GM10248 (cell line): ENCODE results near the gene RBL1.
A peak's percentile ranks its signal among the peaks of the same experiment; 100 is the strongest.

Source experiments
- CTCF ChIA-PET: fragments of 300-600 bp; sonication (Branson Sonifier 250); formaldehyde crosslinking; extraction: SDS; loops from one replicate; lab custom pipeline; 2021; ENCODE audit warnings: antibody characterized with exemption; lab: Yijun Ruan, JAX
- POLR2A ChIA-PET: fragments of 350-650 bp; sonication (Branson Sonifier 250); formaldehyde crosslinking; extraction: SDS; loops from one replicate; lab custom pipeline; 2020; ENCODE audit warnings: antibody characterized with exemption; lab: Yijun Ruan, JAX
- DNase-seq: peaks from one replicate; pipeline ENCODE4 v3.0.0; 2012; ENCODE audit errors: extremely low spot score
- TF ChIP-seq, protein P1 (sequence below): IDR thresholded peaks from 2 replicates; pipeline ENCODE4 v1.5.1; 2012; ENCODE audit warnings: mild to moderate bottlenecking, low read depth; ENCODE audit errors: extremely low read depth, missing control alignments, control extremely low read depth

RBL1 gene

DNA sequence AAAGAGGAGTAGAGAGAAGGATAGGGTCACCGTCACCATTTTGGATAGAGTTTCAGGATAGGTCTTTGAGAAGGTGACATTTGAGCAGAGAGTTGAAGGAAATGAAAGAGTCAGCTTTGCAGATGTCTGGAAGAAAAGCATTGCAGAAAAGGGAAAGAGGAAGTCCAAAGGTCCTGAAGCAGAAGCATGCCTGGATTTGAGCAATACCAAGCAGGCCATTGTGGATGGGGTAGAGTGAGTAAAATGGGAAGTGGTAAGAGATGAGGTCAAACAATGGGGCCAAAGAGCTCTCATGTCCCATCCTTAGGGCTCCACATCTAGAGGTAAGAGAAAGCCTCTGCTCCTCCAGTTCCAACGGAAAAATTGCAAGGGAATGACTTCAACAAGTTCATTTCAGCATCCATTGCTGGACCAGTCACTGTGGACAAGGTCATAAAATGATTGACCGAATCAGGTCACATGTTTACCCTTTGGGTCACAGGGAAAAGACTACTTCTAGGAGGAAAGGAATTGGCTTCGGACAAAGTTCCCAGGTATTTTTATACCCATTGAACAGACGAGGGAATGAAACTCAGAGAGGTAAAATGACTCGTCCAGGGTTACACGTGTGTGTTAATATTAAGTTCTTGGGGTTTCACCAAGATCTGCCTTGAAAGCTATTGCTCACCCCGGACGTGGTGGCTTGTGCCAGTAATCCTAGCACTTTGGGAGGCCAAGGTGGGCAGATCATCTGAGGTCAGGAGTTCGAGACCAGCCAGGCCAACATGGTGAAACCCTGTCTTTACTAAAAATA lies 137.7 kb downstream of the RBL1 start:
- ChIA-PET CTCF (no interaction called here), POLR2A (no interaction called here)
- TF ChIP-seq, protein P1, sequence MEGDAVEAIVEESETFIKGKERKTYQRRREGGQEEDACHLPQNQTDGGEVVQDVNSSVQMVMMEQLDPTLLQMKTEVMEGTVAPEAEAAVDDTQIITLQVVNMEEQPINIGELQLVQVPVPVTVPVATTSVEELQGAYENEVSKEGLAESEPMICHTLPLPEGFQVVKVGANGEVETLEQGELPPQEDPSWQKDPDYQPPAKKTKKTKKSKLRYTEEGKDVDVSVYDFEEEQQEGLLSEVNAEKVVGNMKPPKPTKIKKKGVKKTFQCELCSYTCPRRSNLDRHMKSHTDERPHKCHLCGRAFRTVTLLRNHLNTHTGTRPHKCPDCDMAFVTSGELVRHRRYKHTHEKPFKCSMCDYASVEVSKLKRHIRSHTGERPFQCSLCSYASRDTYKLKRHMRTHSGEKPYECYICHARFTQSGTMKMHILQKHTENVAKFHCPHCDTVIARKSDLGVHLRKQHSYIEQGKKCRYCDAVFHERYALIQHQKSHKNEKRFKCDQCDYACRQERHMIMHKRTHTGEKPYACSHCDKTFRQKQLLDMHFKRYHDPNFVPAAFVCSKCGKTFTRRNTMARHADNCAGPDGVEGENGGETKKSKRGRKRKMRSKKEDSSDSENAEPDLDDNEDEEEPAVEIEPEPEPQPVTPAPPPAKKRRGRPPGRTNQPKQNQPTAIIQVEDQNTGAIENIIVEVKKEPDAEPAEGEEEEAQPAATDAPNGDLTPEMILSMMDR: no peak
- DNase-seq: no peak

DNA sequence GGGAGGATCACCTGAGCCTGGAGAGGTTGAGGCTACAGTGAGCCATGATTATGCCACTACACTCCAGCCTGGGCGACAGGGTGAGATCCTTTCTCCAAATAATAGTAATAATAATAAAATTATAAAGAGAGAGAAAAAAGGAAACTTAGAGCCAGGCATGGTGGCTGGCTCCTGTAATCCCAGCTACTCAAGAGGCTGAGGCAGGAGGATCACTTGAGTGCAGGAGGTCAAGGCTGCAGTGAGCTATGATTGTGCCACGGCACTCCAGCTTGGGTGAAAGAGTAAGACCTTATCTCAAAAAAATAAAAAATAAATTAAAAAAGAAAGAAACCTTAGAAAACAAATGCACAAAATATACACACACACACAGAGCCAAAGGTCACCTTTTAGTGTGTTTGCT lies 139.1 kb downstream of the RBL1 start:
- POLR2A ChIA-PET: no interaction called here
- DNase-seq: no peak
- CTCF ChIA-PET: interaction anchor here (1.0 kb wide), 1 partner anchor 145 kb away, joined by 3 read pairs; no protein-coding TSS in a partner anchor
- TF ChIP-seq, protein P1: no peak

GRCh38 chr20:36956016-36956415 lies 139.8 kb downstream of the RBL1 start:
- POLR2A ChIA-PET: no interaction called here
- CTCF ChIA-PET: interaction anchor here (1.0 kb wide), 1 partner anchor 144 kb away, joined by 3 read pairs; no protein-coding TSS in a partner anchor
- no peak for DNase-seq
- TF ChIP-seq, protein P1: no peak

- CTCF ChIA-PET: no interaction called here
- TF ChIP-seq, protein P1: no peak
- POLR2A ChIA-PET: no interaction called here
- no peak for DNase-seq
These were observed 143.6 kb downstream of the RBL1 start for GRCh38 chr20:36951979-36952738.

- ChIA-PET POLR2A (no interaction called here), CTCF (no interaction called here)
- TF ChIP-seq, protein P1: no peak
- peak; percentile 100 for DNase-seq
These were observed 144.4 kb downstream of the RBL1 start, which contains the start of gene SAMHD1 for GRCh38 chr20:36951198-36951978. Gene SAMHD1 (minus strand): TSS chr20:36951708. CDS start chr20:36951643, 65 bp downstream.
